NCI-H1092 treated with DMSO at 0.1 percent for 48 hours (cell line): ENCODE results near the gene LYRM4.

ENCODE experiments used
- DNase-seq: peaks from one replicate; lab custom pipeline; 2025; lab: John Stamatoyannopoulos, UW

Gene LYRM4

GRCh38 chr6:5280920-5281319 lies 20.2 kb upstream of the LYRM4 start:
- no peak for DNase-seq

GRCh38 chr6:5279891-5280338 lies 19.2 kb upstream of the LYRM4 start:
- DNase-seq: no peak

- no peak for DNase-seq
Measured at GRCh38 chr6:5278565-5279120, 17.9 kb upstream of the LYRM4 start.

GRCh38 chr6:5278047-5278446 lies 17.3 kb upstream of the LYRM4 start:
- DNase-seq: no peak

GRCh38 chr6:5277589-5277988 lies 16.8 kb upstream of the LYRM4 start:
- no peak for DNase-seq

- no peak for DNase-seq
Measured at GRCh38 chr6:5276581-5276980, 15.8 kb upstream of the LYRM4 start.

- DNase-seq: no peak
Measured at GRCh38 chr6:5275497-5275896, 14.7 kb upstream of the LYRM4 start.

- DNase-seq: no peak
Measured at GRCh38 chr6:5274231-5274630, 13.5 kb upstream of the LYRM4 start.

- no peak for DNase-seq
Measured at GRCh38 chr6:5271926-5272325, 11.2 kb upstream of the LYRM4 start.

- DNase-seq: no peak
Measured at GRCh38 chr6:5270093-5270680, 9.4 kb upstream of the LYRM4 start.

- no peak for DNase-seq
Measured at GRCh38 chr6:5266423-5266822, 5.7 kb upstream of the LYRM4 start.

GRCh38 chr6:5261545-5262109 lies 877 bp upstream of the LYRM4 start:
- DNase-seq: no peak

- DNase-seq: peak; percentile 16
Measured at GRCh38 chr6:5260111-5260620, 584 bp downstream of the LYRM4 start.

GRCh38 chr6:5259428-5259827 lies 1.3 kb downstream of the LYRM4 start:
- no peak for DNase-seq

GRCh38 chr6:5257400-5257799 lies 3.4 kb downstream of the LYRM4 start:
- DNase-seq: no peak

GRCh38 chr6:5256952-5257351 lies 3.8 kb downstream of the LYRM4 start:
- DNase-seq: no peak

GRCh38 chr6:5250911-5251310 lies 9.8 kb downstream of the LYRM4 start:
- no peak for DNase-seq

GRCh38 chr6:5250451-5250850 lies 10.3 kb downstream of the LYRM4 start:
- no peak for DNase-seq

GRCh38 chr6:5249451-5250122 lies 11.2 kb downstream of the LYRM4 start:
- DNase-seq: no peak

- DNase-seq: no peak
Measured at GRCh38 chr6:5248302-5249098, 12.2 kb downstream of the LYRM4 start.

GRCh38 chr6:5247201-5247600 lies 13.5 kb downstream of the LYRM4 start:
- no peak for DNase-seq
